Measurements from ENCODE around the gene SEC14L1. TPM values are rescaled to one million over a fixed set of nuclear protein-coding genes. Genes with fewer than 3 reads are reported as not detected.

Gene SEC14L1
- total RNA-seq, 1 experiment from 2014 or later: 81.0 TPM

GRCh38 chr17:77233127-77233526 lies 92.4 kb downstream of the SEC14L1 start:
- ATAC-seq: no peak
- POLR2A ChIA-PET: no interaction called here

More at GRCh38 chr17:77233127-77233526, 92.4 kb downstream of the SEC14L1 start:
- Mint-ChIP-seq H3K4me1 (peaks cover 12% of the 10 kb centered on the region), H3K27ac (no peak overlapping the region), H3K9me3 (0 out of 2 replicates have a peak, but pooled peaks cover 3% of the 10 kb centered on the region), H3K36me3 (no peaks in the 10 kb centered on the region), H3K4me3 (no peak overlapping the region), H3K27me3 (ENCODE audit: low read depth) (no peaks in the 10 kb centered on the region)
- no peak for TF ChIP-seq AFF4 (CRISPR knock-in tag; IDR thresholded peaks at IDR 0.05; ENCODE audit: borderline replicate concordance)
- TF ChIP-seq ZNF532 (CRISPR knock-in tag; IDR thresholded peaks at IDR 0.05; ENCODE audit: borderline replicate concordance): no peak
- TF ChIP-seq ZNF263 (CRISPR knock-in tag; IDR thresholded peaks at IDR 0.05; ENCODE audit: low read depth): no peak
- TF ChIP-seq ZNF423 (CRISPR knock-in tag; IDR thresholded peaks at IDR 0.05): no peak
- TF ChIP-seq STAT6 (CRISPR knock-in tag; conservative IDR thresholded peaks at IDR 0.05; ENCODE audit: low read depth): no peak
- TF ChIP-seq RORB (CRISPR knock-in tag; IDR thresholded peaks at IDR 0.05): no peak
- no peak for TF ChIP-seq PRRX2 (CRISPR knock-in tag; IDR thresholded peaks at IDR 0.05)
- no peak for TF ChIP-seq ZNF232 (CRISPR knock-in tag; IDR thresholded peaks at IDR 0.05)
- no peak for TF ChIP-seq NFYB (CRISPR knock-in tag; conservative IDR thresholded peaks at IDR 0.05; ENCODE audit: low read depth)
- no peak for DNase-seq (ENCODE audit: low spot score)
- CTCF ChIA-PET: interaction anchor here (3.3 kb wide), 1 partner anchor 19 kb away, joined by 17 read pairs; no protein-coding TSS in a partner anchor

Data from WTC11 (cell line).